Rectal smooth muscle tissue (tissue), 1 donor: ENCODE measurements around the gene SFSWAP.
"Not testable (repeated sequence)": the region's sequence is repeated elsewhere in the genome, so short reads cannot be mapped to it uniquely, and the experiment has no call there.

ENCODE experiments used
- H3K27ac ChIP-seq: one replicate; pipeline ENCODE4 v1.7.0; 2013; ENCODE audit warnings: low read depth, low read length, inconsistent platforms
- H3K27me3 ChIP-seq: one replicate; pipeline ENCODE4 v1.7.0; 2013; ENCODE audit warnings: low read length; ENCODE audit not compliant: control insufficient read depth, insufficient read depth
- H3K36me3 ChIP-seq: one replicate; pipeline ENCODE4 v1.7.0; 2013; ENCODE audit warnings: low read length; ENCODE audit not compliant: control insufficient read depth, insufficient read depth
- H3K4me1 ChIP-seq: one replicate; pipeline ENCODE4 v1.7.0; 2013; ENCODE audit warnings: low read length; ENCODE audit not compliant: control insufficient read depth, insufficient read depth
- H3K4me3 ChIP-seq: one replicate; pipeline ENCODE4 v1.7.0; 2013; ENCODE audit warnings: low read length
- H3K9ac ChIP-seq: one replicate; pipeline ENCODE4 v1.7.0; 2013; ENCODE audit warnings: low read length

The SFSWAP gene

GRCh38 chr12:131806674-131807073, 95.8 kb downstream of the SFSWAP start:
- Histone ChIP-seq H3K27me3 (no peaks in the 10 kb centered on the region), H3K27ac (no peak overlapping the region), H3K36me3 (peaks cover 5% of the 10 kb centered on the region), H3K4me3 (no peak overlapping the region), H3K4me1 (no peaks in the 10 kb centered on the region), H3K9ac (no peak overlapping the region)

- no peak overlapping the region for H3K4me3 ChIP-seq
- no peak overlapping the region for H3K9ac ChIP-seq
- H3K36me3 ChIP-seq: no peaks in the 10 kb centered on the region
- no peaks in the 10 kb centered on the region for H3K4me1 ChIP-seq
- no peaks in the 10 kb centered on the region for H3K27me3 ChIP-seq
- no peak overlapping the region for H3K27ac ChIP-seq
Measured at GRCh38 chr12:131808744-131809371, 98.0 kb downstream of the SFSWAP start.

- not testable (repeated sequence) for H3K36me3 ChIP-seq, H3K27ac ChIP-seq, H3K4me3 ChIP-seq, H3K27me3 ChIP-seq, H3K9ac ChIP-seq, H3K4me1 ChIP-seq
Measured at GRCh38 chr12:131809476-131810254, 98.8 kb downstream of the SFSWAP start.

GRCh38 chr12:131810726-131811125, 99.8 kb downstream of the SFSWAP start:
- Histone ChIP-seq H3K27me3 (no peaks in the 10 kb centered on the region), H3K36me3 (no peaks in the 10 kb centered on the region), H3K9ac (no peak overlapping the region), H3K4me3 (no peak overlapping the region), H3K4me1 (no peaks in the 10 kb centered on the region), H3K27ac (no peak overlapping the region)

GRCh38 chr12:131815131-131815530, 104.2 kb downstream of the SFSWAP start:
- no peaks in the 10 kb centered on the region for H3K4me1 ChIP-seq
- no peaks in the 10 kb centered on the region for H3K36me3 ChIP-seq
- H3K4me3 ChIP-seq: no peak overlapping the region
- H3K9ac ChIP-seq: no peak overlapping the region
- no peak overlapping the region for H3K27ac ChIP-seq
- H3K27me3 ChIP-seq: no peaks in the 10 kb centered on the region

- Histone ChIP-seq H3K4me3 (no peak overlapping the region), H3K4me1 (no peaks in the 10 kb centered on the region), H3K27ac (no peak overlapping the region), H3K36me3 (no peaks in the 10 kb centered on the region), H3K9ac (no peak overlapping the region), H3K27me3 (no peaks in the 10 kb centered on the region)
Measured at GRCh38 chr12:131816495-131816894, 105.6 kb downstream of the SFSWAP start.

GRCh38 chr12:131817241-131817640, 106.4 kb downstream of the SFSWAP start:
- Histone ChIP-seq H3K4me1 (no peaks in the 10 kb centered on the region), H3K27me3 (no peaks in the 10 kb centered on the region), H3K9ac (no peak overlapping the region), H3K27ac (no peak overlapping the region), H3K4me3 (no peak overlapping the region), H3K36me3 (no peaks in the 10 kb centered on the region)

GRCh38 chr12:131818821-131819585, 108.1 kb downstream of the SFSWAP start:
- Histone ChIP-seq H3K27me3 (no peaks in the 10 kb centered on the region), H3K4me3 (no peak overlapping the region), H3K27ac (no peak overlapping the region), H3K36me3 (no peaks in the 10 kb centered on the region), H3K9ac (no peak overlapping the region), H3K4me1 (no peaks in the 10 kb centered on the region)

GRCh38 chr12:131824450-131824849, 113.6 kb downstream of the SFSWAP start:
- Histone ChIP-seq H3K27ac (no peak overlapping the region), H3K27me3 (peaks cover under 1% of the 10 kb centered on the region), H3K9ac (no peak overlapping the region), H3K36me3 (no peaks in the 10 kb centered on the region), H3K4me1 (no peaks in the 10 kb centered on the region), H3K4me3 (no peak overlapping the region)

- peaks cover 9% of the 10 kb centered on the region for H3K27me3 ChIP-seq
- no peaks in the 10 kb centered on the region for H3K4me1 ChIP-seq
- no peak overlapping the region for H3K27ac ChIP-seq
- H3K4me3 ChIP-seq: no peak overlapping the region
- H3K36me3 ChIP-seq: no peaks in the 10 kb centered on the region
- H3K9ac ChIP-seq: no peak overlapping the region
Measured at GRCh38 chr12:131825146-131825892, 114.4 kb downstream of the SFSWAP start.

- Histone ChIP-seq H3K9ac (no peak overlapping the region), H3K4me3 (no peak overlapping the region), H3K36me3 (no peaks in the 10 kb centered on the region), H3K4me1 (no peaks in the 10 kb centered on the region), H3K27me3 (peaks cover 9% of the 10 kb centered on the region), H3K27ac (no peak overlapping the region)
Measured at GRCh38 chr12:131826097-131826928, 115.4 kb downstream of the SFSWAP start.
